Mesenchymal stem cell (in vitro differentiated cells and primary cell): ENCODE results near the gene SLCO2A1.

Experiments used
- DNase-seq: peaks from one replicate; pipeline ENCODE4 v3.0.0-alpha.2; 2013
- H2AFZ ChIP-seq: one replicate; pipeline ENCODE4 v1.6.1; 2013; ENCODE audit warnings: low read depth, mild to moderate bottlenecking, control low read depth, inconsistent platforms, low read length, moderate library complexity
- H2AK5ac ChIP-seq: 2 replicates; pipeline ENCODE4 v1.6.1; 2013; ENCODE audit warnings: low read length, moderate library complexity, mild to moderate bottlenecking, inconsistent platforms; ENCODE audit not compliant: severe bottlenecking
- H2BK120ac ChIP-seq: one replicate; pipeline ENCODE4 v1.6.1; 2013; ENCODE audit warnings: low read depth, mild to moderate bottlenecking, inconsistent platforms, low read length, moderate library complexity
- H2BK12ac ChIP-seq, 2 experiments: one replicate each; pipeline ENCODE4 v1.6.1; 2013; ENCODE audit warnings: inconsistent platforms in 2 of 2, low read length in 2 of 2, mild to moderate bottlenecking in 2 of 2, moderate library complexity in 2 of 2, control low read depth in 1 of 2
- H2BK15ac ChIP-seq: one replicate; pipeline ENCODE4 v1.6.1; 2013; ENCODE audit warnings: mild to moderate bottlenecking, low read depth, inconsistent platforms; ENCODE audit not compliant: poor library complexity, severe bottlenecking
- H2BK5ac ChIP-seq: 2 replicates; pipeline ENCODE4 v1.6.1; 2013; ENCODE audit warnings: low read depth, mild to moderate bottlenecking, low read length, control low read depth, inconsistent platforms; ENCODE audit not compliant: poor library complexity, severe bottlenecking
- H3K14ac ChIP-seq, 2 experiments: one replicate each; pipeline ENCODE4 v1.6.1; 2013; ENCODE audit warnings: inconsistent platforms in 2 of 2, low read length in 2 of 2, control low read depth in 1 of 2, mild to moderate bottlenecking in 1 of 2, moderate library complexity in 1 of 2
- H3K18ac ChIP-seq, 2 experiments: one replicate each; pipeline ENCODE4 v1.6.1; 2013; ENCODE audit warnings: inconsistent platforms in 2 of 2, low read length in 2 of 2, control low read depth in 1 of 2, low read depth in 1 of 2, mild to moderate bottlenecking in 1 of 2
- H3K23ac ChIP-seq, 2 experiments: one replicate each; pipeline ENCODE4 v1.6.1; 2013; ENCODE audit warnings: inconsistent platforms in 2 of 2, low read length in 2 of 2, mild to moderate bottlenecking in 2 of 2, moderate library complexity in 2 of 2, control low read depth in 1 of 2
- H3K27ac ChIP-seq: 2 replicates; pipeline ENCODE4 v1.5.1; 2013; ENCODE audit warnings: mild to moderate bottlenecking, moderate library complexity, low read length, control low read depth, inconsistent platforms; ENCODE audit not compliant: poor library complexity, severe bottlenecking
- H3K27me3 ChIP-seq, 2 experiments: 2 replicates each; pipeline versions ENCODE4 v1.6.1 to v1.7.0; 2013; ENCODE audit warnings: low read length in 2 of 2, mild to moderate bottlenecking in 2 of 2, moderate library complexity in 2 of 2, control low read depth in 1 of 2, inconsistent platforms in 1 of 2; ENCODE audit not compliant: control insufficient read depth in 1 of 2, insufficient read depth in 1 of 2
- H3K36me3 ChIP-seq, 2 experiments: 2 replicates each; pipeline versions ENCODE4 v1.6.1 to v1.7.0; 2013; ENCODE audit warnings: low read length in 2 of 2, control low read depth in 1 of 2, inconsistent platforms in 1 of 2, low read depth in 1 of 2, mild to moderate bottlenecking in 1 of 2; ENCODE audit not compliant: insufficient read depth in 2 of 2, control insufficient read depth in 1 of 2
- H3K4ac ChIP-seq, 2 experiments: one replicate each; pipeline ENCODE4 v1.6.1; 2013; ENCODE audit warnings: inconsistent platforms in 2 of 2, low read length in 2 of 2, mild to moderate bottlenecking in 2 of 2, moderate library complexity in 2 of 2, control low read depth in 1 of 2, low read depth in 1 of 2
- H3K4me1 ChIP-seq: 2 replicates; pipeline ENCODE4 v1.6.1; 2013; ENCODE audit warnings: low read depth, low read length, control low read depth; ENCODE audit not compliant: control insufficient read depth, insufficient read depth
- H3K4me2 ChIP-seq: 2 replicates; pipeline ENCODE4 v1.6.1; 2013; ENCODE audit warnings: low read length, mild to moderate bottlenecking, inconsistent platforms; ENCODE audit not compliant: poor library complexity, severe bottlenecking
- H3K4me3 ChIP-seq, 2 experiments: 2 replicates each; pipeline versions ENCODE4 v1.5.1 to v1.7.0; 2013; ENCODE audit warnings: low read length in 2 of 2, mild to moderate bottlenecking in 2 of 2, control low read depth in 1 of 2, low read depth in 1 of 2; ENCODE audit not compliant: insufficient read depth in 1 of 2
- H3K79me1 ChIP-seq: replicated peaks from 2 replicates; pipeline ENCODE4 v1.6.1; 2013; ENCODE audit warnings: mild to moderate bottlenecking, control low read depth, low read length, inconsistent platforms; ENCODE audit not compliant: poor library complexity, severe bottlenecking
- H3K9ac ChIP-seq: 2 replicates; pipeline ENCODE4 v1.7.0; 2013; ENCODE audit warnings: mild to moderate bottlenecking, low read length, moderate library complexity
- H3K9me3 ChIP-seq: 2 replicates; pipeline ENCODE4 v1.7.0; 2013; ENCODE audit warnings: mild to moderate bottlenecking, low read length; ENCODE audit not compliant: control insufficient read depth
- H4K8ac ChIP-seq: one replicate; pipeline ENCODE4 v1.6.1; 2013; ENCODE audit warnings: inconsistent platforms, mild to moderate bottlenecking, low read length, moderate library complexity
- H4K91ac ChIP-seq: one replicate; pipeline ENCODE4 v1.6.1; 2013; ENCODE audit warnings: mild to moderate bottlenecking, low read length, inconsistent platforms
- WGBS: methylation state at CpG from one replicate; pipeline ENCODE4 v1.1.7; 2013; ENCODE audit warnings: mixed read lengths; 5-methylcytosine and 5-hydroxymethylcytosine counted together

Gene SLCO2A1

DNA sequence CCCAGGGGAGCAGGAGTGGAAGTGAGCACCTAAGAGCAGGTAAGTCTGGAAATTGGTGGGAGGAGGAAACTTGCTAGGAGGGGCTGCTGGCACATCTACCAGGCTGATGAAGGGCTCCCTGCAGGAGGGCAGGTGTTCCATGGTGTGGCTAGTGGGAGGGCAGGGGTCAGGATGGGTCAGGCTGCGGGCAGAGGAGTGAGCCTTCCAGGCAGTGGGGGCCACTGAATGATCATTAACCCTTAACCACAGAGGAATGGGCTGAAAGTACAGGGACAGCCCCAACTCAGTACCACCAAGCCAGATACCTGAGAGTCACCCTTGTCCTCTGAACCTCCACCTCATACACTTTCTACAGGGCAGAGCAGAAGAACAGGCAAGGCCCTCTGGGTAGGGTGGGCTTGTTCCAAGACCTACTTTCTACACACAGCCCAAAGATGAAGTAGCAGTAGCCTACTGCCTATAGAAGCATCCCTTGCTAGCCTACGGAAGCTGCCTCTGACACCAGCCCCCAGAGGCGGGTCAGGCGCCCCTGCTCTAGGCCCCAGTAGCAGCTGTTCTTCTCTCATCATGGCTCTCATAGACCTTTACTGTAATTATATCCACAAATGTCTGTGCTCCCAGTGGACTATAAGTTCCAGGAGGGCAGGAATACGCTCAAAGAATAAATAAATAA lies 138.6 kb downstream of the SLCO2A1 start:
- no peaks in the 10 kb centered on the region for H3K79me1 ChIP-seq
- no peaks in the 10 kb centered on the region for H3K9me3 ChIP-seq
- H2AFZ ChIP-seq: no peak overlapping the region
- no peak overlapping the region for H3K9ac ChIP-seq
- H3K36me3 ChIP-seq: no peaks in the 10 kb centered on the region
- H4K91ac ChIP-seq: no peak overlapping the region
- H3K18ac ChIP-seq: no peak overlapping the region
- H3K14ac ChIP-seq: no peak overlapping the region
- H2BK15ac ChIP-seq: no peak overlapping the region
- no peak overlapping the region for H2BK120ac ChIP-seq
- H3K27me3 ChIP-seq: peaks cover 15 to 49% of the 10 kb centered on the region in 2 experiments
- 89% methylated on average over 5 of the region's 5 CpGs for WGBS
- no peak overlapping the region for H3K4ac ChIP-seq
- H2BK5ac ChIP-seq: no peak overlapping the region
- H3K4me2 ChIP-seq: no peak overlapping the region
- no peak overlapping the region for H3K23ac ChIP-seq
- H2BK12ac ChIP-seq: no peak overlapping the region
- no peak overlapping the region for H3K4me3 ChIP-seq
- no peak overlapping the region for H3K27ac ChIP-seq
- H3K4me1 ChIP-seq: peaks cover 16% of the 10 kb centered on the region
- DNase-seq: no peak
- H2AK5ac ChIP-seq: no peak overlapping the region
- H4K8ac ChIP-seq: no peak overlapping the region

DNA sequence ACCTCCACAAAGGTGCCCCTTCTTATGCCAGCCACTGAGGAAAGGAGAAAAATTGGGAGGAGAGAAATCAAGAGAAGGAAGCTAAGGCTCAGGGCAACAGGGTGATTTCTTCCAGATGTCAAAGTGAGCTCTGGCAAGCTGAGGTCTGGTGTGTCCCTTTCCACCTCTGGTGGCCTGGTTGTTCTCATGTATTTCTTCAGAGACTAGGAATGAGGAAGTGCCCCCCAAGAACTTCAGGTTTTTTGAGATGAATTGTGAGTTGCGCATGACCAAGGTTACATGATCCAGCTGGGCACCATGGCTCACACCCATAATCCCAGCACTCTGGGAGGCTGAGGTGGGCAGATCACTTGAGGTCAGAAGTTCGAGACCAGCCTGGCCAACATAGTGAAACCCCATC lies 139.7 kb downstream of the SLCO2A1 start:
- H4K91ac ChIP-seq: no peak overlapping the region
- H3K18ac ChIP-seq: no peak overlapping the region
- H2BK15ac ChIP-seq: no peak overlapping the region
- H4K8ac ChIP-seq: no peak overlapping the region
- no peaks in the 10 kb centered on the region for H3K79me1 ChIP-seq
- H3K27me3 ChIP-seq: peaks cover 20 to 55% of the 10 kb centered on the region in 2 experiments
- H2BK5ac ChIP-seq: no peak overlapping the region
- H2AFZ ChIP-seq: no peak overlapping the region
- H3K23ac ChIP-seq: no peak overlapping the region
- no peak overlapping the region for H3K14ac ChIP-seq
- H3K4me3 ChIP-seq: no peak overlapping the region
- H3K9me3 ChIP-seq: no peaks in the 10 kb centered on the region
- H3K9ac ChIP-seq: no peak overlapping the region
- no peak overlapping the region for H3K4ac ChIP-seq
- H3K27ac ChIP-seq: no peak overlapping the region
- peaks cover 9% of the 10 kb centered on the region for H3K4me1 ChIP-seq
- H3K4me2 ChIP-seq: no peak overlapping the region
- DNase-seq: no peak
- WGBS: 100% methylated on average over 1 of the region's 2 CpGs
- H2BK120ac ChIP-seq: no peak overlapping the region
- H2BK12ac ChIP-seq: no peak overlapping the region
- H2AK5ac ChIP-seq: no peak overlapping the region
- no peaks in the 10 kb centered on the region for H3K36me3 ChIP-seq

DNA sequence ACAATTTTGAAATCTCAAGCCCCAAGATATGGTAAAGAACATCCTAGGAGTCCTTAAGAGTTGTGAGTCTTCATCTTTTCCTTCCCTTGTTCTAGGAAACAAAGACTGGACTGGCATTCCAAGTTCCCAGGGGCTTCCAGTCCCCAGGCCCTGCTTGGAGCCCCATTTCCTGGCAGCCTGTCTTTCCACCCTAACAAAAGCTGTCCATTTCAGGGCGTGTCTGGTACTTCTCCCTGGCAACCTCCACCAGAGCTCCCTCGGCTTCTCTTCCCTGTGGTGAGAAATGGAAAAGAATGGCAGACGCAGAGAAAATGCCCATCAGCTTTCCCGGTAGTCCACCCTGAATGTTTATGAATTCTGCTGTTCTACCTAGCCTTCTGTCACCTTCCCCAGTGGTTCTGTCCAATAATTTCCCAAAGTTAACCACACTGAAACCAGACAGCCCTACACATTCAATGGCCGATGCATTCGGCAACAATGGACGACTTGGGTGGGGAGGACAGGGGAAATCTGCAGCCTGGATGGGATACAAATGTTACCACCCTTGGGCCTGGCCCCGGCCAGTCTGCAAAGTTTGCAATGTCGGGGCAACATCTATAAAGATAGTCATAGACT lies 140.9 kb downstream of the SLCO2A1 start:
- Histone ChIP-seq H3K4me3 (no peak overlapping the region), H2BK15ac (no peak overlapping the region), H3K4ac (no peak overlapping the region), H3K79me1 (no peaks in the 10 kb centered on the region), H3K23ac (no peak overlapping the region), H3K4me2 (no peak overlapping the region), H4K91ac (no peak overlapping the region), H3K27ac (no peak overlapping the region), H3K4me1 (no peaks in the 10 kb centered on the region), H2AK5ac (no peak overlapping the region), H2BK12ac (no peak overlapping the region), H4K8ac (no peak overlapping the region), H2BK5ac (no peak overlapping the region), H3K9ac (no peak overlapping the region), H3K9me3 (no peaks in the 10 kb centered on the region), H3K14ac (no peak overlapping the region), H2AFZ (no peak overlapping the region), H3K36me3 (no peaks in the 10 kb centered on the region), H2BK120ac (no peak overlapping the region), H3K18ac (no peak overlapping the region), H3K27me3 (peaks cover 24 to 57% of the 10 kb centered on the region in 2 experiments)
- WGBS: 92% methylated on average over 7 of the region's 9 CpGs
- DNase-seq: no peak

DNA sequence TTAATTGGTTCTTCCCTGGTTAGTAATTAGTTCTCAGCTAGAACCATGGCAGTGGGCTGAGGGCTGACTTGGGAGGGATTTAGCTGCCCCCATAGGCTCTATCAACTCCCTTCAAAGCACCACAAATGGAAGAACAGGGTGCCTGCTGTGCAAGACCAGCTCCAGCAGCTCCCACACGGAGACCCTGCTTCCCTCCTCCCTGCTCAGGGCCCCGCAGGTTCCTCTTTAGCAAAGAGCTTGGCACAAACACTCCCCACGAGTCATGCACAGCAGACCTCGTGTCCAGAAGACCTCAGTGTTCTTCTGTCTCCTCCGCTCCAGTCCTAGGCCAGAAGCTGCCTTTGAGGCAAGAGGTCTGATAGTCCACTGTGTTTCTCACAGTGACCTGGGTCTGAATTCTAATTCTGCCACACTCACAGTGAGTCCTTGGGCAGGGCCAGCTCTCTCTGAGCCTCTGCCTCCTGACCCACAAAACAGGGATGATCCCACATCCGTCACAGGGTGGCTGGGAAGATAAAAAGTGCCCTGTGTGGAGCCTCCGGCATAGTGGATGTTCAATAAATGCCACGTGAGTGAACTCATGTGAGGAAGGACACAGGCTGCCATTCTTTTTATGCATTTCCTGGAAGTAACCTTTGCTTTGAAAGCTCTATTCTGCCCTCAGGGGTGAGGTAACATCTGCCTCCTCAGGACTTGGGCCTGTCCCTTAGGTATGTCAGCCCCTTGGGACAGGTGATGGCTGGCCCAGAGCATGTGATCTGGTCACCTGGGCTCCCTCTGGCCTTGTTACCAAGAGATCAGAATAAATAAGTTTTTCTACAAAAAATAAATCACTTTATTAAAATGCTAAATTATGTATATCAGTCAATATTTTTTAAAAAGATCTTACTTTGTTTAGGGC lies 141.7 kb downstream of the SLCO2A1 start:
- H3K27me3 ChIP-seq: peaks cover 29 to 57% of the 10 kb centered on the region in 2 experiments
- no peak overlapping the region for H3K4me2 ChIP-seq
- no peaks in the 10 kb centered on the region for H3K79me1 ChIP-seq
- H2BK5ac ChIP-seq: no peak overlapping the region
- H3K4ac ChIP-seq: no peak overlapping the region
- no peak overlapping the region for H2BK15ac ChIP-seq
- H2BK12ac ChIP-seq: no peak overlapping the region
- WGBS: 60% methylated on average over 8 of the region's 8 CpGs
- H4K8ac ChIP-seq: no peak overlapping the region
- no peak overlapping the region for H2BK120ac ChIP-seq
- no peaks in the 10 kb centered on the region for H3K36me3 ChIP-seq
- H3K14ac ChIP-seq: no peak overlapping the region
- H3K4me1 ChIP-seq: no peaks in the 10 kb centered on the region
- H3K4me3 ChIP-seq: no peak overlapping the region
- H3K9me3 ChIP-seq: no peaks in the 10 kb centered on the region
- no peak overlapping the region for H3K9ac ChIP-seq
- H2AFZ ChIP-seq: no peak overlapping the region
- no peak overlapping the region for H2AK5ac ChIP-seq
- DNase-seq: no peak
- H3K23ac ChIP-seq: no peak overlapping the region
- no peak overlapping the region for H3K27ac ChIP-seq
- H3K18ac ChIP-seq: no peak overlapping the region
- H4K91ac ChIP-seq: no peak overlapping the region
